ENCODE results near the gene CFAP65.

The CFAP65 gene

DNA sequence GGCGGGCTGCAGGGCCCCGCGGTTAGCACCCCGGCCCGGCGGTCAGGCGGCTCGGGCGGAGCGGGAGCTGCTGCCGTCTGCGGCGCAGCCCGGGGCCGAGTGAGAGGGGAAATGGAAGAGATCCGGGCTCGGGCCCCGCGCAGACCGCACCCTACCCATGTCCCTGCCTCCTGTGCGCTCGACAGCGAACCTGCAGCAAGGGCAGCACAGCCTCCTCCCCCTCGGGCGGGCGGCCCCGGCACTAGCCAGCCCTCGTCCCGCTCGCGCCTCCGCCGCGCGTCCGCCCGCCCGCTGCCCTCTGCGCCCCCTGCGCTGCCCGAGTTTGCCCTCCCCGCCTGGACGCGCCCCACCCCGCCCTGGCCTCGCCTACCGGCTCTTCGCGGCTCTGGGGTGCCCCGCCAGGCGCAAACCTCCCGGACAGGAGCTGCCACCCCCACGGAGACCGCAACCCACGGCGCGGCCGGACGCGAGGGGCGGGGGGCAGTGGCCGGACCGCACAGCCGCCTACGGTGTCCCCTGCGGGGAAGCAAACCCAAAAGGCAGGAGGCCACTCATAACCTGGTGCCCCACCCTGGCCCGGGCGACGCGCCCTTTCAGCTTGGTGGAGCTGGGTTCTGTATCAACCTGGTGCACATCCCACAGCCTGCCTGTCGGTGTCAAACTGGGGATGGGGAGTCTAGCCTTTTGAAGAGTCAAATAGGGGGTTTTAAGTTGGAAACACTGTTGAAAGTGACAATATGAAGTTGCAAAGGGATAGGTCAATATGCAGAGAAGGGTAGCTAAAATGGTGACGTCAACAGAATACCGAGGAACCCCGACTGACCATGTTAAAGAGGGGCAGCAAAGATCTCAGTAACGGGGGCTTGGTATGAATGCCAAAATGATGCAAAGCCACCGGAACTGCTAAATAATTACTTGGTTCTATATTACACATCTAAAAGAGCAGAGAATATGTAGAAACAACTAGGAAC, 19.8 kb upstream of the CFAP65 start, which contains the start of gene IHH:
Gene IHH, minus strand, starts transcription at position 101 of the 971 bp plus-strand sequence. CDS start 454 bp downstream, outside the sequence.
- peak; percentile 8 for DNase-seq

DNA sequence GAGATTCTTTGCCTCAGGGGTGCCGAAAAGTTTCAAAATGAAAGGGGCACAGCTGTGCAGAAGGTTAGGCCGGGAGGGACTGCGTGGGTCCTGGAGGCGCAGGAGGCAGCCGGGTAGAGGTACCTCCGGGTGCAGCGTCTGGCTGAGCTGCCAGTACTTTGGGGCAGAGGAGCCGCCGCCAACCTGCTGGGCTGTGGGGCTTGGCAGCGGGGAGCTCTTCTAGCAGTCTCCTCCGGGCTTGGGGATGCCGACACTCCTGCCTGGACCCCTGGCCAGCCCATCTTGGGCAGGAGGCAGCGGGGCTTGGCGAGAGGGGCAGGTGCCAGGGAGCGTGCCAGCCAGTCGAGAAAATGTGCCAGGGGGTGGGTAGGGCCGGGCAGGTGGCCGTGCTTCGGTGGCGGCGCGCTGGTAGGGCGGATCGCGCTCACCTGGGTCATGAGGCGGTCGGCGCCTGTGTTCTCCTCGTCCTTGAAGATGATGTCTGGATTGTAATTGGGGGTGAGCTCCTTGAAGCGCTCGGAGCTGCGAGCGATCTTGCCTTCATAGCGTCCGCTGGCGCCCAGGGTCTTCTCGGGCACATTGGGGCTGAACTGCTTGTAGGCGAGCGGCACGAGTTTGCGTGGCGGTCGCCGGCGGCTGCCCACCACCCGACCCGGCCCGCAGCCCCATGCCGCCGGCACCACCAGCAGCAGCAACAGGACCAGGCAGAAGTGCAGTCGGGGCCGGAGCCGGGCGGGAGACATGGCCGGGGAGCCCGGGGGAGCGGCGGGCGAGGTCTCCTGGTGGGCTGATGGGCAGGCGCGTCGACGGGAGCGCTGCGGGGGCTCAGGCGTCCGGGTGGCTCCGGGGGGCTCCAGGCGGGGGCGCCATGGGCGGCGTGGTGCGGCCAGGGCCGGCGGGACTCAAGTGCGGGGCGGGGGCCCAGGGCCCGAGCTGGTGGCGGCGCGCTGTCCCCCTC, 18.7 kb upstream of the CFAP65 start:
- peak; percentile 35 for DNase-seq

DNA sequence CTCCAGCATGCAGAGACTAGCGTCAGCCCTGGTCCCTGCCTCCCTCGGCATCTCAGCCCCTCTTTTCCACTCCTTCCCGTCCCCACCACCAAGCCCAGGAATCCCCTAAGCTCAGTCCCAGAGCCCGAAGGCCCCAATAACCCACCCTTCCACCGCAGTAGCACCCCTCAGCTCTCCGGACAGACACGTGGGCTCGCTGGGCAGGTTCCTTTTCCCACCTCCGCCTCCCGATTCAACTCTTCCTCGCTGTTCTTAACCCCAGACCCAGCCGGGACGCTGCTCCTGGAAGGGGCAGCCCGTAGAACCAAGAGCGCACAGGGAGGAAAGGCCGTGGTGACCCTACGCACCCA, 18.0 kb upstream of the CFAP65 start:
- no peak for DNase-seq

DNA sequence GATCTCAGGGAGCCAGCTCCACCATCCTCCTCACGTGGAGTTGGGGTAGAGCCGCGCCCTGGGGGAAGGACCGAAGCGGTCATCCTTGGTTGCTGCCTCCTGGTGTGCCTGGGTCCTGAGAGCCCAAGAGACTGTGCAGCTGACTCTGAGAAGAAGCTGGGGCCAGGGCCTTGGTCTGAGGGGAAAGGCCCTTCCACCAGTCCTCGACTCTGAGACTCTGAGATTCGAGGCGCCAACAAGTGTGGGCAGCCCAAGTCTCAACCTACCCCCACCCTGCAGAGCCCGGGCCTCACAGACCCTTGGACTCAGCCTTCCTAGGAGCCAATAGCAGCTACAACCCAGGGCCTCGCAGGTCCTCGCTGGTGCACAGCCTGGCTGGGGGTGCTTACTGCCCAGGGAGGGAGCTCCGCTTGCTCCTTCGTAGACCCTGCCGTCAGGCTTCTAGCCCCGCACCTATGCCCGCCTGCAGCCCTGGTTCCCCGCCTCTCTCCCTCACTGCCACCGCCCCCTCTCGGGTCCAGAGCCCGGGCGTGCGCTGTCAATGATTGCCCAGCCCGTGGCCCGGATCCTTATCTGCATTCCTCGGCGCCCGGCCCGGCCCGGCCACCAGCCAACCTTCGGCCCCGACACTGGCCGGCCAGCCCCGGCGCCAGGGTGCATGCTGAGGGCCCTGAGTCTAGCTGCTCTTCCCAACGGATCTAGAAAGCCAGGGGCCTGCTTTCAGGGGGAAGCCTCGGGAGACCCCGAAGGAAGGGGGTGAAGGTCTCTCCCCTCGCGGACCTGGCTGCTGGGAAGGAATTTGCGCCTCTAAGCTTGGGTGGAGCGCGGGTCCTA, 17.4 kb upstream of the CFAP65 start:
- no peak for DNase-seq

DNA sequence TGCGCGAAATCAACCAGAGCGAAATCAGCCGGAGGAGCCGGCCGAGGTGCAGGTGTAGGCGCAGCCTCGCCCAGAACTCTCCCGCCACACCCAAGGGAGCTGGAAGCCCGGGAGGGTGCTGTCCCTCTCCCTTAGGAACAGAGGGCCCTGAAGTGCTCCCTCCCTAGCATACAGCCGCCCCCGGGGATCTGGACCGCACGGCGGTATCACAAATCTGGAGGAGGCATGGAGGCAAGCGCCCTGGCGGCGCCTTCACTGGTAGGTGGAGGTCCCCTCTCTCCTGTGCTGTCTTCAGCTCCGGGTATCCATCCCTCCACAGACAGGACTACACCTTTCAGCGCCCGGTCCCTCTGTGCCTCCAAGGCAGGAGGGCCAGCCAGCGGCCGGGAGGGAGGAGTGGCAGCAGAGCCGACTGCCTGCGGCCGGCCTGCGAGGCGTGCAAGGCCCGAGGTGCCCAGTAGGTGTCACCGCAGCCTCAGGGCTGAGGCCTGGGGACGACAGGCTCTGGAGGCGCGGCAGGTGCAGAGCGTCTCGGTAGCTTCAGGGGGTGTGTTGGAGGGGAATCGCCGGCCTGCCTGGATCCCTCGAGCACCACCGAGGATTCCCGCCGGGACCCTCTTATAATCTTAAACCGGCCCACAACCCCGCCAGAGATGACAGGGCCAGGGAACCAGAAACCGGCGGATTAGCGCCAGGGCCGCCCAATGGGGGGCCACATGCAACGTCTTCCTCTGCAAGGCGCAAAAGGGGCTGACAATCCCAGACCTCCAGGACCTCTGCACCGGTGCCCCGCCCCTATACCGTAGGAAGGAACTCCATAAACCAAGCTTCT, 16.6 kb upstream of the CFAP65 start:
- DNase-seq: peak; percentile 56

DNA sequence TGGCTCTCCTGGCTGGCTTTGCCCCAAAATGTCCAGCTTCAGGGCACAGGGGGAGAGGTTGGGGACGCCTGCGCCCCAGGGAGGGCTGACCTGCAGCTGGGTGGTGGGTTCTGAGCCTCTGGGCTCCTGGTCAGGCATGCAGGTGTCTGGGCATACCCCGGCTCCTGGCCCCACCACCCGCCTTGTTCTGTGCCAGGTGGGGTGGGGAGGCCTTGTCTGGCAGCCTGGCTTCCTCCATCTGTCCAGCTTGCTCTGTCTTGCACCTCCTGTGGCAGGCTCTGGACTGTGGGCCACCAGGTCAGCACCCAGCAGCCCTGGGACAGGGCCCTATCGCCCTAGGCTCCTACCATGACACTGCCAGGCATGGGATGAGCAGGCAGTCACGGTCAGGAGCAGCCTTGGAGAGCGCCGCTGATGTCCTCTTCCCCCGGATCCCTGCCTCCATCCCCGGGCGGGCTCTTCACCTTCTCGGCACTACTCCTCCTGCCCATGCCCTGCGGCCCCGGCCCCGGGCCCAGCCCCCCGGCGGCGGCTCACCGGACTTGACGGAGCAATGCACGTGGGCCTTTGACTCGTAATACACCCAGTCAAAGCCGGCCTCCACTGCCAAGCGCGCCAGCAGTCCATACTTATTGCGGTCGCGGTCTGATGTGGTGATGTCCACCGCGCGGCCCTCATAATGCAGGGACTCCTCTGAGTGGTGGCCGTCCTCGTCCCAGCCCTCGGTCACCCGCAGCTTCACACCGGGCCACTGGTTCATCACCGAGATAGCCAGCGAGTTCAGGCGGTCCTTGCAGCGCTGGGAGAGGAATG, 15.8 kb upstream of the CFAP65 start:
- DNase-seq: no peak

DNA sequence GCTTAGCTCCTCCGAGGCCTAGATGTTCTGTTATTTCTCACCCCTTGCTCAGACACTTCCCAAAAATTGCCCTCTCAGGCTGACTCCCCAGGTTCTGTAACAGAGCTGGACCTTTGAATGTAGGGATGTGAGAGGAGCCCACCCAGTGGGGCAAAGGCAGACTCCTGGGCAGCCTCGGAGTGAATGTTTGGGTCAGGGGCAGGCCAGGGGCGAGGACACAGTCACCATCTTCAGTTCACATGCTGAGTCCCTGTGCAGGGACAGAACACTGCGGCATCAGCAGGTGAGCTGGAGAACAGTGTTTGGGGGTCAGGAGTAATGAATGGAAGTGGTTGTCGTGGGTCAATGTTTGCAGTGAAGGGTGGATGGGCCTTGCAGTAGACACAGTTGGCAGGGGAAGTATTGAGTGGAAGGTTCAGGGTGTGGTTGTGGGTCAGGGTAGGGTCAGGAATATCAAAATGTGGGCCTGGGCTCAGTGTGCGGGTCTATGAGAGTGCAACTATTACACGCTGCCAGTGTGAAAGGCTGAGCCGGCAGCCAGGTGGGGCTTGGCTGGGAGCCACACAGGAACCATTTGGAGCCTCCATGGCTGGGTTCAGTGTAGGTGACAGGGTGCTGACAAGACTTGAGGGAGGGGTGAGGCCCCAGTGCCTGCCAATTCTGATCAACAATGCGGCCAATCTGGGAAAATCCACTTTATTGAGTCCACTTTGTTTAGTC, 15.0 kb upstream of the CFAP65 start:
- DNase-seq: no peak

DNA sequence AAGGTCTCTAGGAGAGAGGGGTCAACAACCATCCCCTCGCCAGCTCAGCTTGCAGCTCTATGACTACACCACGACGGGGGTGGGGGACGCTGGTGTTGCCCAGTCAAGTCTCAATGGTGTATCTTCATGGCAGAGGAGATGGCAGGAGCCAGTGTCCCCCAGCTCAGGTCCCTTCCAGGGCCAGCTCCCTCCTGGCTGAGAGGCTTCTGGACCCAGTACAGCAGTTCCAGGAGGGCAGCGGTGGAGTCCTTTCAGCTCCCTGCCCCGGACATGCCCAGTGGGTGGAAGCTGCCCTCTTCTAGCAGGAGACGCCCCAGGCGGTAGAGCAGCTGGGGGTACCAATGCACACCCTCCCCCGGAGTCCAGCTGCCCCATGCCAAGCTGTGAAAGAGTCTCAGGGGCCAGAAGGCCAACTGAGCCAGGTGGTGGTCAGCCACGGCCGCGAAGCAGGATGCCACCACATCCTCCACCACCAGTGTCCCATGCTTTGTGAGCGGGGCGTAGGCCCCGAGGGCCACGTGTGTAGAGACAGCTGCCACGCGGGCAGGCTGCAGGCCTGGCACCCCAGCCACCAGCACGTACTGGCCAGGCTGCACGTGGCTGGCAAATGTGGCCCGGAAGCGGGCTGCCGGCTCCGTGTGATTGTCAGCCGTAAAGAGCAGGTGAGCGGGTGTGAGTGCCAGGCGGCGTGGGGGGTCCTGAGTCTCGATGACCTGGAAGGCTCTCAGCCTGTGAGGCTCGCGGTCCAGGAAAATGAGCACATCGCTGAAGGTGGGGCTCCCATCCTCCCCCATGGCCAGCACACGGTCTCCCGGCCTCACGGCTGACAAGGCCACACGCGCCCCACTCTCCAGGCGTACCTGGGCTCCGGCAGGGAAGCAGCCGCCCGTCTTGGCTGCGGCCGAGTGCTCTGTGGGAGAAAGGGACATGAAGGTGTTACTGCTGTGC, 13.9 kb upstream of the CFAP65 start:
- DNase-seq: no peak

DNA sequence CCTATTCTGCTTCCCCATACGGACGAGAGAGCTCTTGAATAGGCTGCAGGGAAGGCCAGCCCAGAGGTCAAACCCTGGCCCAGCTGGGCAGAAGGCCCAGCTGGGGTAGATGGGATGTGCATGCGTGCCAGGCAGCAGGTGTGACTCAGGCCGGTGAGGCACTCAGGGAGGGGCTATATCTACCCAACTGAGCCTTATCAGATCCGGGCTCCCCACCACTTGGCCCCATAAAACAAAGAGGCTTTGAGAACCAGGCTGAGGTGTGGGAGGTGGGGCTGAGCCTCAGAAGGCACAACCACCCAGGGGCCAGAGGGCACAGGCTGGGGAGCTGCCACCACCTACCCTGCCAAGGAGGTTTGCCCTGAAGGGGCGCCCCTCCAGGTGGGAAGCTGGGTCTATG, 8.0 kb upstream of the CFAP65 start:
- DNase-seq: no peak

DNA sequence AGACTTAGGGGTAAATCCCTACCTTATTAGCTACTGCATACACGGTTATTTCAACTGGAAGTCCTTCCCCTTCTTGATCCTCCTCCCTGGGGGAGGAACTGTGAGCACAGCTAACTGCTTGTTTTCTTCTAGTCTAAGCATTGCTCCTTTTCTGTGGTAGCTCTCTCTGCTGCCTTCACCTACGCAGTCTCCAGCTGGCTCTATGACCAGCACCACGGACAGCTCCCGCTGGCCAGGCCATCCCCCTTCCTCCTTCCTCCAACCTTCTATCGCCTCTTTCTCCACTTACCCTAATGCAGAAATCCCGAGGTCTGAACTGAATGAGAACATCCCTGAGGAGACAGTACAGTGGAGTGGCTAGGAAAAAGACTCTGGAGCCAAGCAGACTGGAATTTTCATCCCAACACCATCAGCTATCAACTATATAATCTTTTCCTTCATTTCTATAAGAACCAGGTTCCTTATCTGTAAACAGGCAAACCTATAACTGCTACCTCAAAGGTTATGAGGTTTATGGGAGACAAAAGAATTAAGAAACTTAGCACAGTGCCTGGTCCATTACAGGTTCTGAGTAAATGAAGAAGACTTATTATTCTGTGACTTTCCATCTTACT, 4.7 kb upstream of the CFAP65 start:
- no peak for DNase-seq

DNA sequence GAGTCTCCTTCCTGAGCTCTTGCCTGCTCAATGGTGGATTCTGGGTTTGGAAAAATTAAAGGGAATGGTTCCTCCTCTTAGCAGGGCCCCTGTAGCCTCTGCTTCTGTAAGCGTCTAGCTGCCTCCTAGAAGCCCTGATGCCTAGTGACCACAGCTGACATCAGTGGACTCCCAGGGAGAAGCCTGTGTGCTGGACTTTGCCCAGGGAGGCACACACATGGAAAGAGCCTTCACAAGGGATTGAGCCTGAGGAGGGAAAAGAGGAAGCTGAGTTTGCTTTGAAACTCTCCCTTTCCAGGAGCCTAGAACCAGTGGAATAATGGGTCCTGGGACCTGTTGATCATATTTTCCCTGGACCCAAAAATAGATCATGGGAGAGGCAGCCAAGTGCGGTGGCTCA, 1.4 kb upstream of the CFAP65 start:
- DNase-seq: no peak

DNA sequence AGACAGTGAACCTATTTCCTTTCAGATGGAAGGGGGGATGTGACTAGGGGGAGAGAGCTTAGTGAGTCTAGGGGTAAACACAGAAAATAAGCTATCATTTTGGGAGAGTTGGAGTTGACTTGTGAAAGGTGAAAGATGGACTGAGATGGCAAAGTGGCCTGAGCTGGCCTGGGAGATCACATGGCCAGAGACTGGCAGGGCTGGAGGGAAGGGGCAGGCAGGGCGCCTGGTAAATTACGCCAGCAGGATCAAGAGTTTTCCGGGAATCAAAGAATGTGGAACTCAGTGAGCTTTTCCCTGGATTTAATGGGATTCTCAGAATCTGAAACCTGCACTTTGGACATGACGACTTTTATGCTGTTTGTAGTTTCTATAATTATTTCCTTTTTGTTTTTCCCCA, 841 bp upstream of the CFAP65 start:
- DNase-seq: no peak

DNA sequence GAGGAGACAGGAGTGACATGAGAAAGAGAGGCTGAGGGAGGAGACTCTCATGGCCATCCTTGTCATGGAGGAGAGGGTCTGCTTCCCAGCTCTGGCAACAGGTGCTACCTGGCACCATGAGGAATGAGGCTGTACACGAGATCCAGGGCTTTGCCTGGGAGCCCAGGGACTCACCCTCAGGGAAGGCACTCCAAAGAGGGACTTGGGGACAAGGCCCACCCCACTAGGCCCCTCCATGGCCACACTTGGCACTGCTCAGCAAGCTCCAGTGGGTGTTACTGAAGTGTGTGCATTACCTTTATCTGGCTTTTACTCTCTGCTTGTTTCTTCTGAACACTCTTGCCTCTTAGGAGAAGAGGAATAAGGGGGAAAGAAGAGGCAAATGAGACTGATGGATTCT, 2.7 kb downstream of the CFAP65 start:
- DNase-seq: no peak

DNA sequence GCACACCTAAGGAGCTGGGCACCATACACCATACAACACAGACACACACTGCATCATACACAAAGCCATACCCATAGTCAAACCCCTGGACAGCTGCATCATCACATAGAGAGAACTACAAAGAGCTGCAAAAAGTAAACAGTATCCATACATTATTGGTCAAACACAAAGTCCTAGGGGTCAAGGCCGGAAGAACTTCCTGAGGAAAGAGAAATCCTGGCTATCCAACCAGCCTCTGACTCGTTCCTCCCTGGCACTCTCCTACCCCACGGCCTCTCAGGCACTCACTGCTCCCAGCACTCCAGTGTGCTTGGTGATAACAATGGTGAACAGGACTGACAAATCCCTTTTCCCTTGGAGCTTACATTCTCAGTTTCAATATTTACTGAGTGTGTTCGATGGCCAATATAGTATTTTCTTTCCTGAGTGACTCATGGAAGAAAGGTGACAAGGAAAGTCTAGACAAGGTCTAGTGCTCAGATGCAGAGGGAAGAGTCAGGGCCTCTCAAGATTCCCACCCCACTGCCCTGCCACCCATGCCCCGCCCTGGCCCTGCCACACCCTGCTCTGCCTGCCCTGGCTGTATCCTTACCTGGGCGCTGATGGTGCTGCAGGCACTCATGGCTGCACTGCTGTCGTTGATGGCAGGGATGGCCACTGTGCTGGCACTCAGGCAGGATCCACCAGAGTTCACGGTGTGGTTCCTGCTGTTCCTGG, 3.4 kb downstream of the CFAP65 start:
- DNase-seq: no peak

DNA sequence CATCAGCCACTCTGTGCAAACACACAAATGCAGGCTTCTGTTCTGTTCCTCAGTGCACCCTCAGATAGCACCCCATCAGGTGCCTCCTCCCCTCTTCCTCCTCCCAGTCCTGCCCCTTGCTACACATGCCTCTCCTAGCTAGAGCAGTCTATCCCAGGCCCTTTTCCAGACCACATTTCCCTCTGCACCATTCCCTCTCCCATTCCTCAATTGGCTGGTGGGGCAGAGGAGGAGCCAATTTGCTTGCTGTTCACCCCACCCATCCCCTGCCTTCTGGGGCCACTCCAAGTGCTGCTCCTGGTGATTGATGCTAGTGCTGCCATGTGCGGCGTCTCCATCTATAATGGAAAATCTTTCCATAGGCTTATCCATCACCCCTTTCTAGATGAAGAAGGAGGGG, 5.4 kb downstream of the CFAP65 start:
- no peak for DNase-seq

DNA sequence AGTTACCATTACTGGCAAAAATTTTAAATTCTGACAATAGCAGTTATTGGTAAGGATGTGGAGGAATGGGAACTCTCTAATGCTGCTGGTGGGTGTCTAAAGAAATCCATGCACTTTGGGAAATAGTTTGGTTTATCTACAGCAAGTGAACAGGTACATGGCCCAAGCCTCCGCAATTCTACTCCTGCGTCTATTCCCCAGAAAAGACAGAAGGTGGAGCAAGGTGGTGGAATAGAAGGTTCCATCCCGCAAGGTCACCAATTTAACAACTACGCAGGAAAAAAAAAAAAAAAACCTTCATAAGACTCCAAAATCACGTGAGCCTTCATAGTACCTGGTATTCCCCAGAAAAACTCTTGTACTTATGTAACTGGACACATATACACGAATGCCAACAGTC, 6.5 kb downstream of the CFAP65 start:
- no peak for DNase-seq

DNA sequence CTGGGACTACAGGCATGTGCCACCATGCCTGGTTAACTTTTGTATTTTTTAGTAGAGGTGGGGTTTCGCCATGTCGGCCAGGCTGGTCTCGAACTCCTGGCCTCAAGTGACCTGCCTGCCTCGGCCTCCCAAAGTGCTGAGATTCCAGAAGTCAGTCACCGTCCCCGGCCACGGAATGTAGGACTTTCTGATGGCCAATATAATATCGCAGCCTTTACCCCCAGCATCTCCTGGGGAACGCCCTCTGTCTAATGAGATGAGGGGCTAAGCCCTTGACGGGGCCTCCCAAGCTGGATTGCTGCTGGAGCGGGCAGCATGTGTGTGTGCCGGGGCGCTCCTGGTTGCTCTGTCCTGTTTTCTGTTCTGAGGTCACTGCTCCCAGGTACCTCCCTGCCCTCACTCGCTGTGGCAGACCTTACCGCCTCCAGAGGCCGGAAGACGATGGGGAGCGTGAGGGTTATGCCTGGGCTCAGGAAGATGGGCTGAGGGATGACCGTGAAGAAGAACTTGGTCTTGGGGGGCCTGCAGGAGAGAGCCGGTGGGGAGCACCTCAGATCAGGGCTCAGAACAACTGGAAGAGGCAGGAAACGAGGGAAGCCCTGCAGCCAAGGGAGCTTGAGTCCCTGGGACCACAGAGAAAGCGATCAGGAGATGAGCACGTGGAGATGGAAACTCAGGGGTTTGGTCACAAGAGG, 9.1 kb downstream of the CFAP65 start:
- DNase-seq: no peak
